Measurements from ENCODE around the gene ADCY5.

The ADCY5 gene

GRCh38 chr3:123338620-123339061, 110.2 kb downstream of the ADCY5 start:
- no peak for DNase-seq

- DNase-seq = no peak
These were observed 110.8 kb downstream of the ADCY5 start for GRCh38 chr3:123337948-123338619.

DNA sequence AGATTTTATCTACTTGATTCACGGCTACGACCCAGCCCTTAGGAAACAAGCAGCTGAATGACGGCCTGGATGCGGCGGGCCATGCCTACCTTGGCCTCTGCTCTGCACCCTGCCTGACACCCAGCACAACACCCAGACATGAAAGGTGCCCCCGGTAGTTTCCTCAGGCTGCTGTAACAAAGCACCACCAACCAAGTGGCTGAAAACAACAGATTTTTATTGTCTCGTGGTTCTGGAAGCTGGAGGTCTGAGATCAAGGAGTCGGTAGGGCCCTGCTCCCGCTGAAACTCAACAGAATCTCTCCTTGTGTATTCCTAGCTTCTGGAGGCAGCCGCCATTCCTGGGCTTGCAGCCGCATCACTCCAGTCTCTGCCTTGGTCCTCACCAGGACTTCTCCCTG, 111.7 kb downstream of the ADCY5 start:
- no peak for DNase-seq

GRCh38 chr3:123336441-123336851, 112.4 kb downstream of the ADCY5 start:
- no peak for DNase-seq

DNA sequence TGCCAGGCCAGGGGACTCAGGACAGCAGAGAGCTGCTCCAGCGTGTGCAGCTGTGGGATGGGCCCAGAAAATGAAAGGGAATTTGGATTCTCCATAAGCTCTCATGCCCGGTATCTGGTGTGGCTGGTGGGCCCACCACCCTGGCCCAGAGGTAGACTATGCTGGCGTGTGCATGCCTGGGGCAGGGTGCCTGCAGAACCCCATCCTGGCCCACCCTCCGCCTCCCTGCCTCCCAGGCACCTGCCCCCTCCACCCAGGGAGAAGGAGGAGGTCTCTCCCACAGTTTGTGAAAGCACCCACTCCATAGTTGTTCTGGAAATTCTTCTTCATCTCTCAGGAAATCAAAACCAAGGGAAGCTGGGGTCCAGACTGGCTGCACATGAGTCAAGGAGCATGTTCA, 112.9 kb downstream of the ADCY5 start:
- no peak for DNase-seq

DNA sequence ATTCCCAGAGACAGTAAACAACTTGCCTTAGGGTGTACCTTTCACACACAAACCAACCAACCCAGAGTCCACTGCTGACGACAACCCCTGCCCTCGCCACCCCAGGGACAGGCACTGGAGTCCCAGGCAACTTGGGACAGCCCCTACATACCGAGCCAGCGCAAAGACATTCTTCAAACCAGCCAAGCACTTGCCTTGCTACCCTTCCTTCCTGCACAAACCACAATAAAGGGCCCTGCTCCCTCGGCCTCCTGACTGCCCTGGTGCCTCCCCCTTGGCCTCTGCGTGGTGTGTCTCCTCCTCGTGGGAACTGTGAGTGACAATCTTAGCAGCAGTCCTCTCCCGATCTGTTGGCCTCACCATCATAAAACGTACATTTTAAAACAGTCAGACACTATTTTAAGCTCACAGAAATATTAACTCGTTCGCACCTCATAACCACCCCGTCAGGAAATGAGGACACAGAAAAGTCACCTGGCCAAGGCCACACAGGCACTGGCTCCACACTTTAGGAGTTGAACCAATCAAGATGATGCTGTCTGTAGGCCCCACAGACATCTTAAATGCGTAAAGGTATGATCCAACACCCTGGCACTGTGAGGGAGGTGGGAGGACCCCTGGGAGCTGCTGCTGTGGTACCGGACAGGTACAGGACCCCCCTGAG, 113.8 kb downstream of the ADCY5 start:
- no peak for DNase-seq

- DNase-seq = no peak
These were observed 114.8 kb downstream of the ADCY5 start for GRCh38 chr3:123334056-123334455.

GRCh38 chr3:123333401-123333800, 115.5 kb downstream of the ADCY5 start:
- DNase-seq = no peak

DNA sequence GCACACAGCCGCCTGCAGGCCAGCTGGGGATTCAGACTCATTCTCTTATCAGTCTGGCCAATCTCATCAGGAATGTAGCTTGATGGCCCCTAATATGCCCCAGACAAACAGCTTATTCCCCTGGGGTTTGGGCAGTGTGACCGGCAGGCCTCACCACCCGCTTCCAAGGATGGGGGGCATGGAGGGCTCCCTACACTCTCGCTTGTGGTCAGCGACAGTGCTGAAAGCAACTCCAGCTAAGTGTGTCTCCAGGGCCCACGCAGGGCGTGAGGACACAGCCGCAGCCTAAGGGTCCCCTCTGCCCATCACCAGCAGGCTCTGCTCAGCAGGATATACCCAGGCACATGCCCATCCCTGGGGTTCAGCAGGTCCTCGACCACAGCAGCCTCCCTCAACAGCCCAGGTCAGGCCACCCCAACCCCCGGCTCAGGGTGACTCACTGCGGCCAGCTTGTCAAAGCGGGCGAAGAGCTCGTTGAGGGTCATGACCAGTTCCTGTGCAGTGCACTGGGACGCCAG, 116.7 kb downstream of the ADCY5 start:
- no peak for DNase-seq

- DNase-seq = no peak
These were observed 117.2 kb downstream of the ADCY5 start for GRCh38 chr3:123331651-123332050.

DNA sequence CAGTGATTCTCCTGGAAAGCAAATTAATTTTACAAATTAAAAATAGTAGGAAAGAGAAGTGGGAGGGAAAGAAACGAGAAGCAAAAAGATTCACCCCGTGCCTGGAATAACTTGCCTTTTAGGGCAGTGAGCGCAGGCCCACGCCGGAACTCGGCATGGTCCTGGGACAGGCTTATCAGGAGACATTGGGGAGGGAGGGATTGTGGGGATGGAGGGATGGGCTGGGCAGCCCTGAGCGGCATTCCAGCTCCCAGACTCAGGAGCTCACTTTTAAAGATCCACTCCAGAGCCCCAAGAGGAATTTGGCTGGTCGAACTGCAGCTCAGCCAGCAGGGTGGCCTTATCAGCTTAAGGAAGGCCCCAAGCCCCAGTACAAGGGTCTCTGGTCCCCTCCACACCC, 117.9 kb downstream of the ADCY5 start:
- no peak for DNase-seq

- DNase-seq = no peak
These were observed 118.4 kb downstream of the ADCY5 start for GRCh38 chr3:123330441-123330991.

GRCh38 chr3:123329636-123330340, 119.1 kb downstream of the ADCY5 start:
- no peak for DNase-seq

- DNase-seq = peak; percentile 80
These were observed 119.8 kb downstream of the ADCY5 start for GRCh38 chr3:123328851-123329635.

GRCh38 chr3:123327956-123328850, 120.7 kb downstream of the ADCY5 start:
- DNase-seq = no peak

GRCh38 chr3:123327480-123327879, 121.4 kb downstream of the ADCY5 start:
- DNase-seq = no peak

- DNase-seq = no peak
These were observed 122.4 kb downstream of the ADCY5 start for GRCh38 chr3:123326531-123326930.

GRCh38 chr3:123325766-123326256, 123.1 kb downstream of the ADCY5 start:
- DNase-seq = no peak

- DNase-seq = no peak
These were observed 123.8 kb downstream of the ADCY5 start for GRCh38 chr3:123324880-123325765.

DNA sequence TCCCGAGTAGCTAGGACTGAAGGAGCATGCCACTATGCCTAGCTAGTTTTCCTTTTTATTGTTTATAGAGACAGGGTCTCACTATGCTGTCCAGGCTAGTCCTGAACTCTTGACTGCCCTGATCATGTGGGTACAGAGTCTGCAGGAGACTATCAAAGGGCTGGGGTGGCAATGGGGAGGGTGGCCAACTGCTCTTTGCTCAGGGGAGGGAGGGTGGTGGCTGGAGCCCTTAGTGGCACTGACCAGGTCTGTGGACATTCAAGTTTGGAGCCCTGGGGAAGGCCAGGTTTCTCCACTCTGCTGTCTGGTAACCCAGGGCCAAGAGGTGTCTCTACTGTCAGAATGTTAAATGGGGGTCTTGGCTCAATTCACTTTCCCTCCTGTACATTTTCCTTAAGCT, 125.1 kb downstream of the ADCY5 start:
- DNase-seq = no peak
